NCI-H1105 treated with DMSO at 0.1 percent for 48 hours (cell line): Measurements from ENCODE around the gene MAP1S.

Experiments used
- DNase-seq: peaks from one replicate; lab custom pipeline; 2025; lab: John Stamatoyannopoulos, UW

Gene MAP1S, protein sequence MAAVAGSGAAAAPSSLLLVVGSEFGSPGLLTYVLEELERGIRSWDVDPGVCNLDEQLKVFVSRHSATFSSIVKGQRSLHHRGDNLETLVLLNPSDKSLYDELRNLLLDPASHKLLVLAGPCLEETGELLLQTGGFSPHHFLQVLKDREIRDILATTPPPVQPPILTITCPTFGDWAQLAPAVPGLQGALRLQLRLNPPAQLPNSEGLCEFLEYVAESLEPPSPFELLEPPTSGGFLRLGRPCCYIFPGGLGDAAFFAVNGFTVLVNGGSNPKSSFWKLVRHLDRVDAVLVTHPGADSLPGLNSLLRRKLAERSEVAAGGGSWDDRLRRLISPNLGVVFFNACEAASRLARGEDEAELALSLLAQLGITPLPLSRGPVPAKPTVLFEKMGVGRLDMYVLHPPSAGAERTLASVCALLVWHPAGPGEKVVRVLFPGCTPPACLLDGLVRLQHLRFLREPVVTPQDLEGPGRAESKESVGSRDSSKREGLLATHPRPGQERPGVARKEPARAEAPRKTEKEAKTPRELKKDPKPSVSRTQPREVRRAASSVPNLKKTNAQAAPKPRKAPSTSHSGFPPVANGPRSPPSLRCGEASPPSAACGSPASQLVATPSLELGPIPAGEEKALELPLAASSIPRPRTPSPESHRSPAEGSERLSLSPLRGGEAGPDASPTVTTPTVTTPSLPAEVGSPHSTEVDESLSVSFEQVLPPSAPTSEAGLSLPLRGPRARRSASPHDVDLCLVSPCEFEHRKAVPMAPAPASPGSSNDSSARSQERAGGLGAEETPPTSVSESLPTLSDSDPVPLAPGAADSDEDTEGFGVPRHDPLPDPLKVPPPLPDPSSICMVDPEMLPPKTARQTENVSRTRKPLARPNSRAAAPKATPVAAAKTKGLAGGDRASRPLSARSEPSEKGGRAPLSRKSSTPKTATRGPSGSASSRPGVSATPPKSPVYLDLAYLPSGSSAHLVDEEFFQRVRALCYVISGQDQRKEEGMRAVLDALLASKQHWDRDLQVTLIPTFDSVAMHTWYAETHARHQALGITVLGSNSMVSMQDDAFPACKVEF

DNA sequence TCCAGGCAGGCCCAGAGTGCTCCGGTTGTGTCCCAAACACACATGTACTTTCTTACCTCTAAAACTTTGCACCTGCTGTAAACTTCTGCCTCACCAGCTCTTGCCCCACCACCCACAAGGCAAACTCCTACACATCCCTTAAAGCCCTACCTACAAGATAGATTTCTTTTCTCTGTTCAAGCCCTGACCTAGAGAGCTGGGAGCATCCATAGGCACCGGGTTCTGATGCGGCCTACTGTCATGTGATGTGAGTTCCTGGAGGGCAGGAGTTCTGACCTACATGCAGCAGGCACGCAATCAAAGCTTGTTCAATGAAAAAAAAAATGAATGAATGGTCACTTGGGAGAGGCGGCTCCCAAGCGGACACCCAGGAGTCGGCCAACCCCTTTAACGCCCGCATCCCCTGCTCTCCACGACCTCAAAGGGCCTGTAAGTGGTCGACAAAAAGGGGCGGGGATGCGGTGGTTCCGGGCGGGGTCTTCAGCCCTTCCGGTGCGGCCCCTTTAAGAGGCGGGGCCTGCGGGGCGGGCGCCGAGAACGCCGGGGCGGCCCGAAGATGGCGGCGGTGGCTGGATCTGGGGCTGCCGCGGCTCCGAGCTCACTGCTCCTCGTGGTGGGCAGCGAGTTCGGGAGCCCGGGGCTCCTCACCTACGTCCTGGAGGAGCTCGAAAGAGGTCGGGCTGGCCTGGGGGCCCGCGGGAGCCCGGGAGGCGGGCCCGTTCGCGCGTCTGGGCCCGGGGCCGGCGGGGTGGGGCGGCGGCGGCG is at the start of gene MAP1S:
Gene MAP1S (plus strand): TSS at position 534 of the 765 bp plus-strand sequence. CDS start 23 bp downstream, at position 557.
- DNase-seq, result peak; percentile 70

DNA sequence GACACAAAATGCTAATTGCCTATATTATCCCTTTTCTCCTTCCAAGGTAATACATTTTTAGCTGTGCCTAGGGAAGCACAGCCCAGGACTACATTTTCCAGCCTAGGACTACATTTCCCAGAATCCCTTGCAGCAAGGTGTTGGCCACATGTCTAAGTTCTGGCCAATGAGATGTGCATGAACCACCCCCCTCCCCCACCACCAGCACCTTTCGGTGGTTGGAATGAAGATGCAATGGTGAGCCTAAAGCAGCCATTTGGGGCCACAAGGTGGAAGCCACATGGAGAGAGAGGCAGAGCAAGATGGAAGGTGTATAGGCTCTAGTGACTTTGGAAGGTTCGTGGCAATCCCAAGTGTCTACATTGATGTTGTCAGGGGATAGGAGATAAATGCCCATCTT is 47.4 kb upstream of the MAP1S start:
- no peak for DNase-seq

DNA sequence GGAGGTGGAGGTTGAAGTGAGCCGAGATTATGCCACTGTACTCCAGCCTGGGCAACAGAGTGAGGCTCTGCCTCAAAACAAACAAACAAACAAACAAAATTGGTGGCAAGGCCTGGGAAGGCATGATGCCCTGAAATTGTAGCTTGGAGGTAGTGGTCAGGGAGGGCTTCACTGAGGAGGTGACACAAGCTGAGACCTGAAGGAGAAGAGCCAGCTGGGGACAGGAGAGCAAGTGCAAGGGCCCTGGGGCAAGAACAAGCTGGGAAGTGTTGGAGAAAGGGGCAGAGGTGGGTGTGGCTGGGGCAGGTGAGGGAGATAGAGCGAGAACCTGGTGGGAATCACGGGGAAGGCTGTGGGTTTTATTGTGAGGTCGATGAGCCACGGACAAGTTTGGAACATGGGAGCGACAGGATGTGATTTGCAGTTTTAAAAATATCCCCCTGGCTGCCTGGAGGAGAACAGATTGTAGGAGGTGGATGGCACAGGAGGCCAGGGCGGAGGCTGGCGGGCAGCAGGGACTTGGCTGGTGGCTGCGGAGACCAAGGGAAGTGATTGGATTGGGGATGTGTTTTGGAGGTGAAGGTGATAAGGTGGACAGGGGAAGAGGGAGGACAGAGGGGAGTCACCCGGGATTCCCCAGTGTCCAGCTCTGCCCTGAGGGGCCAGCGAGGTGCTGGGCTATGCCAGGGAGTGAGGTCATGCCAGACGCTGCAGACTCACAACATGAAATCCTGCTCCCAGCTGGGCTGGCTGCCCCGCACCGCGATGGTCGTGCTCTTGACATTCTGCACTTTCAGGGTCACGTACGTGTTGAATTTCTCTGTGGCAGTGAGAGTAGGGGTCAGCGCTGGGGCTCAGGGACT is 45.1 kb upstream of the MAP1S start:
- no peak for DNase-seq

DNA sequence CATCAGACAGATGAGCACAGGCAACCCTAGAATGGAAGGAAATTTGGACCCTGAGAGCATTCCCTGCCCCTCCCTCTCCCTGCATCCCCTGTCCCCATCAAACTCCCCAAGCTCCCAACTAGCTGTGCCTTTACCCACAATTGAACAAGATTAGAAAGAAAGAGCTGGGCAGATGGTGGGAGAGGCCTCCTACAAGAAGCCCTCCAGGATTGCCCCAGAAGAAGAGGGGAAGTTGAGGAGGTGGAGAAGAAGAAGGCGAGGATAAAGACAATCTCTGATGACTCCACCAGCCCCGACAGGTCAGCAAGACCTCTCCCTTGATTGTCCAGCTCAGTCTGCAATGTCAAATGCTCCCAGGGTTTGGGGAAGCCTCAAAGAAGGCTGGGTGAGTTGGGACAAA is 43.0 kb upstream of the MAP1S start:
- no peak for DNase-seq

DNA sequence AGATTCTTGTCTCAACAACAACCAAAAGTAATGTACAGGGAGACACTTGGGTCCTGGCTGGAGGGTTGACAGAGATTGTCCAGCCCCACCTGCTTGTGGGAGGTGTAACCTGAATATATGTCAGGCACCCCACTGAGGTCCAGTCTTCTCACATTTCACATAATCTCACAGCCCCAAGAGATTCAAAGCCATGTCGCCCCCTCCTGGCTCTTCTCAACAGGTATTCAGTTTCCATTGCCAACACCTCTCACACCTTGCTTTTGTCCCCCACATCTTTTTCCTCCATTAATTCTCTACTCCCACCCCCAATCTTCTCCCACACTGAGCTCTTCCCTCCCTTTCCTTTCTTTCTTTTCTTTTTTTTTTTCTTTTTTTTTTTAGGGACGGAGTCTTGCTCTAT is 42.3 kb upstream of the MAP1S start:
- no peak for DNase-seq

DNA sequence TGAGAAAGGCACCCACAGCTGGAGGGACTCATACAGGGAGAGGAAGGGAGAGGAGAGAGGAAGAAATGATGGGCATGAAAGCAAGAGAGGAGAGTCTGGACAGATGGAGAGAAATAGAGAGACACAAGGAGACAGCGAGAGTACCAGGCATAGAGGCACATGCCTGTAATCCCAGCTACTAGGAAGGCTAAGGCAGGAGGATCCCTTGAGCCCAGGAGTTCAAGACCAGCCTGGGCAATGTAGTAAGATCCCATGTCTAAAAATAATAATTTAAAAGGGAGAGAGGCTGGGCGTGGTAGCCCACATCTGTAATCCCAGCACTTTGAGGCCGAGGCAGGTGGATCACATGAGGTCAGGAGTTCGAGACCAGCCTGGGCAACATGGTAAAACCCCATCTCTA is 40.4 kb upstream of the MAP1S start:
- DNase-seq, result no peak

DNA sequence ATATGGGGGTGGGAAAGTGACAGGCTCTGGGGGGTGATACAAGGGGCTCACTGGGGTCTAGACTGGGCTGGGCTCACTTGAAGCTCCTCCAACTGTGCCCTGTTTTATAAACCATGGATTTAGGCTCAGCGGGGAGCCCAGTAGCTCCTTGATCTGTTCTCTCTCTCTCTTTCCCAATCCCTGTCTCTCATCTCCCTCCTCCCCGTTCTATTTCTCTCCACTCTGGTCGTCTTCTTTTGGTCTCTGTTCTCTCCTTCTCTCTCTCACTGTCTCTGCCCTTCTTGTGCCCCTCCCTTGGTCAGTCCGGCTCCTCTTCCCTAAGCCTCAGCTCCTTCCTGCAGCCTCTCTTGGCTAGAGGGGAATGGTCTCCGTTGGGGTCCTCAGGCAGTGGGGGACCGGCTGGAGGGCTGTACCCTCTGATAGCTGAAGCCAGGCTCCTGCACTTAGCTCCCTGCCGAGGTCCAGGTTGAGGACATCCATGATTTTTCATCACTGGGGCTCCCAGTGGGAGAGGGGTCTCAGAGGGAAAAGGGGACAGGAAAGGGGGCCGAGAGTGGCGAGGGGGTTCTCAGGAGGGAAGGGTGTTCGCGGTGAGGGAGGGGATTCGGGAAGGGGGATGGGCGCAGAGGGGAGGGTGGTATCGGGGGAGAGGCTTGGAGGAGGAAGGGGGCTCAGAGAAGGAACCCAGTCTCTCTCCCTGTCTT is 39.6 kb upstream of the MAP1S start:
- no peak for DNase-seq

DNA sequence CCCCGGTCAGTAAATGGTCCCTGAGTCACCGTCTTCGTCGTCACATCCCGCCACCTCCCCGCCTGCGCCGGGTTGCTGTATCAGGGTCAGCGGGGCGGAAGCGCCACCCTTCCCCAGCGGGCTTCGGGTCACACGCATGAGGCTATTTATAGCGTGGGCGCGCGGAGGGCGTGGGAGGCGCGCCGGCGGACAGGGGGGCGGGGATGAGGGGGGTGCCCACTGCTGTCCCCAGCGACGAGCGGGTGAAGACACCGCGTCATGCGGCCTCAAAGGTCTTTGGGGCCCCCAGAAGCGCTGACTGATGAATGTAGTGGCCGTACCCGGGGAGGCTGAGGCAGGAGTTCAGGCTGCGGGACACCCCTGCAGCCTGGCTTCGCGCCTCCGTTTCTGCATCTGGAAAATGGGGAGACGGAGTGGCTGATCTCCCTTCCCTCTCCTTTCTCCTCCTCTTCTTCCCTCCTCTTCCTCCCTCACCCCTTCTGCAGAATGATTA is 39.0 kb upstream of the MAP1S start:
- no peak for DNase-seq

DNA sequence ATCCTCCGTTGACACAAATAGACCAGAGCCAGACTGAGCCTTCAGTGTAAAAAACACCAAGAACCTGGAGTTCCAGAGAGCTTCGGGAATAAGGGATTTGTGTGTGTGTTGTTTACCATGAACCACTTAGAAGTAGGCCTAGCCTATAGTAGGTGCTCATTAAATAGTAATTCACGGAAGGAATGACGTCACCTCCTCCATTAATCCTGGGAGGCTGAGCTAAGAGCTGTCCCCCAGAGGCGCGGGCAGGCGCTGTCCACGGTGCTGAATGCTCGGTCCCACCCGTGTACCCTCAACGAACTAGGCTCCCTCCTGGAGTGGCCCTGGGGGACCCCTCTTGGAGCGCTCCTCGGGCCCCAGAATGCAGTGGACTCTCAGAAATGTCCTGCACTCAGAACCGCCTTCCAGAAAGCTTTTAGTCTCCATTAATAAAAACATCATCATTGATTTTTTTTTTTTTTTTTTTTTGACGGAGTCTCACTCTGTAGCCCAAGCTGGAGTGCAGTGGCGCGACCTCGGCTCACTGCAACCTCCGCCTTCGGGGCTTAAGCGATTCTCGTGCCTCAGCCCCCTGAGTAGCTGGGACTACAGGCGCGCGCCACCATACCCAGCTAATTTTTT is 37.7 kb upstream of the MAP1S start:
- no peak for DNase-seq

DNA sequence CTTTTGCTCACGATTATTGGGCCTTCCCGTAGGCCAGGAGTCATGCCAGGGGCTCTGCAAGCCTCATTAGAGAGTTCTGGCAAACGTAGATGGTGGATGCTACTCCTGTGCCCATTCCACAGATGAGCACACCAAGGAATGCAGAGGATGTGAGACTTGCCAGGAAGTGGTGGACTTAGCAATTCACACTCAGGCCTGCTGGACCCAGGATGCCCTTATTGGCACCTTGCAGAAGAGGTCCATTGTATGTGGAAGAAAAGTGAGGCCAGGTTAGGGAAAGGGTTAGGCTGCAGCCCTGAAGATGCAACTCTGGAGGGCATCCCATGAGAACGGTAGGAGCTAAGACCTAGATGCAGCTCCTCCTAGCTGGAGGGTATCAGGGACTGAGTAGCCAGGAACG is 37.0 kb upstream of the MAP1S start:
- no peak for DNase-seq

DNA sequence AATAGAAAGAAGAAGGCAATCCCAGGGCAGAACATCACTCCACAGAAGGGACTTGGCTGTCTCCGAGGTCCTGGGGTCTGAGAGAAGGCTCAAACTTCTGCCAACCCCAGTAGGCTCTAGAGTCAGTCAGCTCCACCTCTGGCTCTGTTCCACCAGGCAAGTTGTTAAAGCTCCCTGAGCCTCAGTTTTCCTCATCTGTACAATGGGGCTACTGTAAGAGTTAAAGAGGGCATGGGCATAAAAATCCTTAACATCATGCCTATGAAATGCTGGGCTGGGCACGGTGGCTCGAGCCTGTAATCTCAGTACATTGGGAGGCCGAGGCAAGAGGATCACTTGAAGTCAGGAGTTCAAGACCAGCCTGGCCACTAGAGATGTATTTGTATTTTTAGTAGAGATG is 36.2 kb upstream of the MAP1S start:
- DNase-seq, result no peak

DNA sequence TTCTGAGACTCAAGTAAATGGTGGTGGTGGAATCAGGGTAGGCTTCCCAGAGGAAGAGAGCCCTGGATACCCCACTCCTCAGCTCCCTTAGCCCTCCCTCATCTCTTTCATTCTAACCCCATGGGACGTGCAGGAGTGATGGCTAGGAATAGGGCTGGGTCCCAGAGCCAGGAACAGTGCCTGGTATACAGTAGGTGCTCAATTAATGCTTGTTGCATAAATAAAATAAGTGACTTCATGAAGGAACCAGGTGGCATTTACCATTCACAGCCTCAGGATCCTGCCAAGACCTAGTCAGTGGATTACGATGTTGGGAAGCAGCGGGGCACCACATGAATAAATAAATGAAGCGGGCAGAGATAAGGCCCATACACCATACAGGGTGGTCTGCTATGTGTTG is 35.0 kb upstream of the MAP1S start:
- no peak for DNase-seq

DNA sequence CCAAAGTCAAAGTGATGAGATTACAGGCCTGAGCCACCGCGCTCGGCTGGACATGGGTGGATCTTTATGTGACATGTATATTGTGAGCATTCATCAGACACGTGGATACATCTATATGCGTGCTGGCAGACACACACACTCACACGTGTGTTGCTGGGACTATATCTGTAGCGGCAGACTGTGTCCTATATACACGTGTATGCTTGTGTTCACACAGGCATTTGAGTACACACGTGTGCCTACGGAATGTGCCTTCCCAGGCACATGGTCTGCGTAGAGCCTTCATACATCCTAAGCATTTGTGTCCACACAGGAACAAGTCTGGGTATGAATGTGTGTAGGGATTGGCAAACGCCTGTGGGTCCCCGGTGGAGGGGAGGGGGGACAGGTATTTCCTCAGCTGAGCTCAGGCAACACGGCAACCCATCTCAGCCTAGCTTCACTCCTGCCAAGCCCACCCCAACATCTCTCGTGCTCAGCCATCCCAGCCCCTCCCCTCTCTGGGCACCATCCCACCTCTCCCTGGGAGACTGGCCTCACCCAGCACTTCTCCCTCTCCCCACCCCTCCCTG is 33.7 kb upstream of the MAP1S start:
- DNase-seq, result no peak

DNA sequence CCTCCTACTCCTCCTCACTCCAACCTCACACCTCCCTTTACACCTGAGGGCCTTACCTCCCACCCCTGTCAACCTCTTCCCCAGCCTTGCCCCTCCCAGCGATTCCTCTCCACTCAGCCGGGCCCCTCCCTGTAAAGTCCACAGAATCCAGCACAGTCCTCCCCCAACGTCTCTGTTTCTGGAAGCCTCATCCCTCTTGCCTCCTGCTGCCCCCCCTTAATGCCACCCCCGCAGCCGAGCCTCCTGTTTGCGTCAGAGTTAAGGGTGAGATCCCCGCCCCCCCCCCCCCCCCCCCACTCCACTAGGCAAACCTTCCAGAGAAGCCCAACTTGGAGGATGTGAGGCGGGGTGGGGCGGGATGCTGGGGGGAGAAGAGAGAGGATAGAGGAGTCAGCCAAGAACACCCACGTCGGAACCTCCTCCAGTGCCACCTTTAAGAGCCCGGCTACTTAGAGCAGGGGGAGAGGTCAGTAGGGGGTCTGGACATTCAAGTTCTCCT is 33.2 kb upstream of the MAP1S start:
- DNase-seq, result no peak

DNA sequence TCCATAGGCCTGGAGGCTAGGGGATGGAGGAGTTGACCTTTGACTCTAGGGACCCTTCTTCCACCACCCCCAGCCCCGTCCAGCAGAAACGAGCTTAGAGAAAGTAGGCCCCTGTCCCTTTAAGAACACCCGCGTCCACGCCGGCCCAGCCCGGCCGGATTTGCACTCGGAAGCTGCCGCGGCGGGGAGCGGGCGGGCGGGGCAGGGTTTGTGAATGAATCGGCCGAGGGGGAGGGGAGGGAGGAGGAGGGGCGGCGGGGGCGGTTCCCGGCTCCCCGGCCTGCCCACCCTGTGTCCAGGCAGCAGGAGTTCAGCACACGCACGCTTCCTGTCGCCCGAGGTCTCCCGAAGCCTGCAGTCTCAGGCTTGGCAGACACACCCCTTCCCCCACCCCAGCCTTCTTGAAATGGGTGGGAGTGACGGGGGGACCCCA is 32.7 kb upstream of the MAP1S start:
- DNase-seq, result peak; percentile 25

DNA sequence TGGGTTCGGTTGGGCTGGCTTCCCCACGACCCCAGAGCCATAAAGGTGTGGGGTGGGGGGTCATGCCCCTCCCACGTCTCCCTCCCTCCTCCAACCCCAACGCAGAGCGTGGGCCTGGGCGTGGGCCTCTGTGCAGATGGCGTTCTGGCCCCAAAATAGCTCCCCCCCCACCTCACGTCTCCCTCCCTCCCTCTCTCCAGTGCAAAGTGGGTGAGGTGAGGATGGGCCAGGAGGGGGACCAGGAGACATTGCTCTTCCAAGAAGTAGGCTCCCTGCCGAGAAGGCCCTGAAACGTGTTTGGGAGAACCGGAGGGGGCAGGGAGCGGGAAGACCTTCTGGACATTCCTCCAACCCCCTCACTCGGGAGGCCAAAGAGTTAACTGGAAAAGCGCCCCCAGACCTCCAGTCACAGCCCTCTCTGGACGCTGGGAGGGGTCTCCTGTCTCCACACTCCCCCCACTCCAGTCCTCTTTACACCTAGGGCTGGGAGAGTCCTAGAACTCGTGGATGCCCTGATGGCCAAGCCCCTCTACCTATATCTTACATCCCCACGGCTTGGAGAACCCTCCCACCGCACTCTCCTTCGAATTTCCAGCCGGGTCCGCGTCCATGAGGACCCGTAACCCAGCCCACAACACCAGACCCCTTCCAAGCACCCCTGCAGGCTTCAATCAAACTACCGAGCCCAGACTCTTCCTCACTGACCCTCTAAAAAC is 32.0 kb upstream of the MAP1S start:
- no peak for DNase-seq

DNA sequence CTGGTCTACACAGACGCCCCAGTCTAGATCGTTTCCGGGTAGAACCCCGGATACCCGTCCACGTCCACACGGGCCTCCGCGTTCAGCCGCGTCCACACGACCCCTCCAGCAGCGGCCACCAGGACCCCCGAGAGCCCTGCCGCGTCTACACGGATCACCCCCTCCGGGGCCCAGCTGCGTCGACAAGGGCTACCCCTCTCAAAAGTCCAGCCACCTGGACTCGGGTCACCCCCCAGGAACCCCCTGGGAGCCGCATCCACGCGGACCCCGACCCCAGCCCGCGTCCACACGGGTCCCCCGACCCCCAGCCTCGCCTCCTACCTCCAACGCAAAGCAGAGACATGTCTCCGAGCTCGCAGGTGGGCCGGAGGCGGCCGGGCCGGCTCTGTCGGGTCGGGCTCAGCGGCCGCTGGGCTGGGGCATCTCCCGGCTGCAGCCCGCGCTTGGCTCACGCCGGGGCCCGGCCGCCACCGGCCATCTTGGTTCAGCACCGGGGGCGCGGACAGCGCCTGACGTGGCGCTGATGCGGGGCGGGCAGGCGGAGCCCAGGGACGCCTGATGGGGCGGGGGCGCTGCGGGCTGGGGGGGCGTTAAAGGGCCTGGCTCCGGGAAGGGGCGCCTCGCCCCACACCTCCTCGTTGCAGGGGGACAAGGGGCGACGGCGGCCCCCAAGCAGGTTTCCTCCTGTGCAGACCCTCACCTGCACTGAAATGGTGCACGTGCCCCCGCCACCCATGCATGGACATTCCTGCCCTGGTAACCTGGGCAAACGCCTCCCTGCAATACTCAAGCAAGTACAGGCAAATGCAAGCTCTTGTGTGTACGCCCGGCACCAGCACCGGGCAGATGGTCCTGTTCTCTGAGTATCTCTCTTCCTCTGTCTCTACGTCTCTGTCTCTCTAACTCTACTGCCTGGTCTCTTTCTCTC is 31.2 kb upstream of the MAP1S start, which contains the start of gene UNC13A:
Gene UNC13A (minus strand): TSS at position 498 of the 928 bp plus-strand sequence. CDS start 155 bp downstream, at position 343.
- peak; percentile 60 for DNase-seq
